Measurements from ENCODE around the gene CR1. TPM values are rescaled to one million over a fixed set of nuclear protein-coding genes. Genes with fewer than 3 reads are reported as not detected.

CR1 gene
- total RNA-seq, 1 donor = not detected

DNA sequence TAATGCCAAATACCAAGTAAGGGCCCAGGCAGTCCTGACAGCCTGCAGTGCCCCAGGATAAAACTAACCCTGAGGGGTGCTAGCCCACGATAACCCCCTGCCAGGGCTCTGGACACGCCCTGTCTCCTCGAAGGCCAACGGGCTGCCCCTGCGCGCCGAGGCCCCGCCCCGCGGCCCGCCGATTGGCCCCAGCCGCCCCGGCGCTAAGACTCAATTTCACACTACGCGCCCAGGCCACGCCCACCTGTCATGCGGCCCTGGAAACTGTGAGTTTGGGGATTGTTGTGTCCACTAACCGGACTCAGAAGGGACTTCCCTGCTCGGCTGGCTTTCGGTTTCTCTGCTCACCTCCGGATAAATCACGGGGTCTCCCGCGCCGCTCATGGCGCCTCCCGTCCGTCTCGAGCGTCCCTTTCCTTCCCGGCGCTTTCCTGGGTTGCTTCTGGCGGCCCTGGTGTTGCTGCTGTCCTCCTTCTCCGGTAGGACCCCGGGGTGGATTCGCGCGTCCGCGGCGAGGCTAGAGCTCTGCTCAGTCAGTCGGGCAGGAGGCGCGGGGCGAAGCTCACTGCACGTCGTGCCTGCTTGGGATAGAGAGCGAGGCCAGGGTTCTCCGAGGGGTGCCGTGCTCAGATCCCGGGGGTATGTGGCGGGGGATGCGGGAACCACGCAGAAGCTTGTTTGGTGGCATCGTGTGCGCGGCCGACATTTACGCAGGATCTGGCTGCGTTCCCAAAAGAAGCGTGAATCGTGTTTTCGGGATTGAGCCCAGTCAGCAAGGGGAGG, 149.1 kb downstream of the CR1 start, which contains the start of gene CR1L:
Gene CR1L (plus strand): TSS at position 282 of the 783 bp plus-strand sequence. CDS start 101 bp downstream, at position 383.
- H3K4me3 ChIP-seq (ENCODE audit: low read depth, low read length) = peak within 1 kb of the TSS; percentile 71
- peak; percentile 53 for DNase-seq (ENCODE audit: low read depth)
- TF ChIP-seq, protein P1, sequence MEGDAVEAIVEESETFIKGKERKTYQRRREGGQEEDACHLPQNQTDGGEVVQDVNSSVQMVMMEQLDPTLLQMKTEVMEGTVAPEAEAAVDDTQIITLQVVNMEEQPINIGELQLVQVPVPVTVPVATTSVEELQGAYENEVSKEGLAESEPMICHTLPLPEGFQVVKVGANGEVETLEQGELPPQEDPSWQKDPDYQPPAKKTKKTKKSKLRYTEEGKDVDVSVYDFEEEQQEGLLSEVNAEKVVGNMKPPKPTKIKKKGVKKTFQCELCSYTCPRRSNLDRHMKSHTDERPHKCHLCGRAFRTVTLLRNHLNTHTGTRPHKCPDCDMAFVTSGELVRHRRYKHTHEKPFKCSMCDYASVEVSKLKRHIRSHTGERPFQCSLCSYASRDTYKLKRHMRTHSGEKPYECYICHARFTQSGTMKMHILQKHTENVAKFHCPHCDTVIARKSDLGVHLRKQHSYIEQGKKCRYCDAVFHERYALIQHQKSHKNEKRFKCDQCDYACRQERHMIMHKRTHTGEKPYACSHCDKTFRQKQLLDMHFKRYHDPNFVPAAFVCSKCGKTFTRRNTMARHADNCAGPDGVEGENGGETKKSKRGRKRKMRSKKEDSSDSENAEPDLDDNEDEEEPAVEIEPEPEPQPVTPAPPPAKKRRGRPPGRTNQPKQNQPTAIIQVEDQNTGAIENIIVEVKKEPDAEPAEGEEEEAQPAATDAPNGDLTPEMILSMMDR (IDR thresholded peaks at IDR 0.05; ENCODE audit: insufficient read depth, low read depth, low read length) = no peak

DNA sequence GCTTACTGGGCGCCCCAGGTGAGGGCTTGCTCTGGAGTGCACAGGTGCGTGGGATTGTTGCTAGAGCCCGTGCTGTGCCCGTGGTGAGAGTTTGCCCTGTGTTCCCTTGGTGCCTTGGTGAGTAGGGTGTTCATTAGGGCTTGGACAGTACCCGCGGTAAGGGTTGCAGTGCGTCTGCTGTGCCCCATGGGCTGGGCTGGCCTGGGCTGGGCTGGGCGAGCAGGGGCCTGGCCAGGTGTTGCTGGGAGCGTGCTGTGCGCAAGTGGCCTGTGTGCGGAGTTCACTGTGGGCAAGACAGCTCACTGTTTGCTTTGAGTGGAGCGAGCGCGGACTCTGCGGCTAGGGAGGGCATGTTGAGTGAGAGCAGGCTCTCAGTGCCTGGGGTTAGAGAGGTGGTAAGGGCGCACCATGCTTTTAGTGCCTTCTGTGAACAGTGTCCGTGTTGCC, 149.7 kb downstream of the CR1 start:
- DNase-seq (ENCODE audit: low read depth) = no peak
- H3K4me3 ChIP-seq (ENCODE audit: low read depth, low read length) = peak overlapping the region; percentile 71
- TF ChIP-seq, protein P1 (IDR thresholded peaks at IDR 0.05; ENCODE audit: insufficient read depth, low read depth, low read length) = no peak

DNA sequence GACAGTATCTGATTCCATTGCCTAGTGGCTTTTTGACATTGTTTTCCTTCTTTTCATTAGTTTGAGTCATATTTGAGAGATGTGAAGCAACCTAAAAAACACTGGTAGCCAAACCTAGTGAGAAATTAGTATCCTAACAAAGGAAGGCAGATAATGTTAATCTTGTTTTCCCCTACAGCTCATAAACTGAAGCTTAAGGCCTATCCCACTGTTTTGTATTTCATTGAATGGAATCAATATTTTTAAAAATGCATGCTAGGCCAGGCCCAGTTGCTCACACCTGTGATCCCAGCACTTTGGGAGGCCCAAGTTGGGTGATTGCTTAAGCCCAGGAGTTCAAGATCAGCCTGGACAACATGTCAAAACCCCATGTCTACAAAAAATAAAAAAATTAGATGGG, 150.2 kb downstream of the CR1 start:
- TF ChIP-seq, protein P1 (IDR thresholded peaks at IDR 0.05; ENCODE audit: insufficient read depth, low read depth, low read length) = no peak
- no peak for DNase-seq (ENCODE audit: low read depth)
- H3K4me3 ChIP-seq (ENCODE audit: low read depth, low read length) = no peak overlapping the region

DNA sequence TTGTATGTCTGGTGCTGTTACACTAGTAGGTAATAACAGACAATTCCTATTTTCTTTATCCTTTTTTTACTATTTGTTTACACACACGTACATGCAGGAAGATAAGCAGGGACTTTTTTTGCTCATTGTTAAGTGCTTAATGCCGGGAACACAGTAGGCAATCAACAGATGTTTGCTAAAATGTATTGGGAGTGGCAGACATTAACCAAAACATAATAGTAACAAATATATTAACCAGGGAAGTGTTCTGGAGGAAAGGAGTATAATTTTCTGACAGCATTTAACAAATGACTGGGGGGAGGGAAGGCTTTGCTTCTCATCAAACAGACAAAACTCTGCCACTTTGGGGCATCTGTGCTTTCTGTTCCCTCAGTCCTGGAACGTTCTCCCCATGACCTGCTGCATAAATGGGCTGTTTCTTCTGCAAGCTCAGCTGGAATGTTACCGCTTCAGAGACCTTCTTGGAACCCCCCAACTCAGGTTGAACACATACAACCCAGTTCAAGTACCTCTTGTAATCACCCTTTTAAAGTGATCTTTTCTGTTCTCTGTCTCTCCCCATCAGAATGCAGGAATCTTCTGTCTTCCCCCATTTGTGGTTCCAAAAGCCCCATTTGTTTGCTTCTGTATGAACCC, 151.1 kb downstream of the CR1 start:
- DNase-seq (ENCODE audit: low read depth) = no peak
- TF ChIP-seq, protein P1 (IDR thresholded peaks at IDR 0.05; ENCODE audit: insufficient read depth, low read depth, low read length) = no peak
- no peak overlapping the region for H3K4me3 ChIP-seq (ENCODE audit: low read depth, low read length)

DNA sequence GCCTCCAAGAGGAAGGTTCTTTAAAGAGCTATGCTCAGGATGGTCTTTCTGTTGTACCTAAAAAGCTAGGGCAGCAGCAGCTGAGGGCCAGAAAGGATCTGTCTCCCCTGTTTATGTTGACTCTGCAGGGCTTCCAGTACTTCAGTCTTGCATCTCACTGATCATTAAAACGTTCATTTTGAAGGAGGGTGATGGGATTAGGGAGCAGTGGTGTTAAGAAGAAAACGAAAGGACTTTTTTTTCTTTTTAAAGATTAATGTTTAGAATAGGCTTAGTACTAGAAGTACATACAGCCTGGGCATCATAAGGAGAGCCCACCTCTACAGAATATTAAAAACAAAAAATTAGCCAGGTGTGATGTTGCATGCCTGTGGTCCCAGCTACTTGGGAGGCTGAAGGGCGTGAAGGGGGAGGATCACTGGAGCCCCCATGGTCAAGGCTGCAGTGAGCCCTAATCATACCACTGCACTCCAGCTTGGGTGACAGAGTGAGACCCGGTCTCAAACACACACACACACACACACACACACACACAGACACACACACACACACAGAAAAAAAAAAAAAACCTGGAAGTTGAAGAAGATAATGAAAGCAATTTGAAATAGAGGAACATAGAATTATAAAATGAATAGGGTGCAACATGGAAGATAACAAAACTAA, 151.8 kb downstream of the CR1 start:
- TF ChIP-seq, protein P1 (IDR thresholded peaks at IDR 0.05; ENCODE audit: insufficient read depth, low read depth, low read length) = no peak
- DNase-seq (ENCODE audit: low read depth) = no peak
- no peak overlapping the region for H3K4me3 ChIP-seq (ENCODE audit: low read depth, low read length)

DNA sequence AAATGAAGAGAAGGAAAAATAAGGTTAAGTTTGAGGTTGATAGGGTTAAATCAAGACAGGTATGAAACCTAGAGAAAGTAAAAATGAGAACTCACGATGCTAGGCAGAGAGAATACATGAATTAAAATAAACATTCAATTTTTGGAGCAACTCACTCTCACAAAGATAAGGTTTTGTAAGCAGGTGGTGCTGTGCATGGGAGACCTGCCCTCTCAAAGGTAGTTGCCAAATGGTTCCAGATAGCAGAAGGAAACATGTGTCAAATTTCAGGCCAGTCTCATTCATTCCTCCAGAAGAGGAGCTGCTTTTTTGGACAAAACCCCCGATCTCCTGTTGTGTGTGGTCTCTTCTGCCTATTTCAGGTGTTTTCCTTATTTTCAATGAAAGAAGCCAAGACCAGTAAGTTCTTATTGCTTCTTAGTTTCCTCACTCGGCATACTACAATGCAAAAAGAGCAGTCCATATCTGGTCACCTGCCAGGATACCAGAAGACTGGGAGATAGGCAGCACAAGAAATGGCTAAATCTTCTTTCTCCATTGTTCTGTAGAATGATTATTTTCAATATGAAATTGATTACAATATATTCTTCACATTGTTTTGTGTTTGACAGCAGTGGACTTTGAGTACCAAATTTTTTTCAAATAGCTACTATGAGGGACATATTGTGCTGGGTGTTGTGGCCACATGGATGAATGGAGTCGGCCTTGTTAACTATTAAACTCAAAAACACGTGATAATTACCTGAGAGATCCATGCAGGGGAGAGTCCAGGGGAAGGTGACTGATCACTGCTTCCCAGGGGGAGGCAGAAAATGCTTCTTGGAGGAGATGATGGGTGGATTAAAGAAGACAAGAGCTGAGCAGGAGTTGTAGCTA, 152.6 kb downstream of the CR1 start:
- H3K4me3 ChIP-seq (ENCODE audit: low read depth, low read length) = no peak overlapping the region

More for the DNA sequence above, 152.6 kb downstream of the CR1 start:
- no peak for DNase-seq (ENCODE audit: low read depth)
- TF ChIP-seq, protein P1 (IDR thresholded peaks at IDR 0.05; ENCODE audit: insufficient read depth, low read depth, low read length) = no peak

All from fibroblast of villous mesenchyme (primary cell).